ENCODE measurements around the gene EPHB2.
"Not testable (repeated sequence)": the region's sequence is repeated elsewhere in the genome, so short reads cannot be mapped to it uniquely, and the experiment has no call there.

Gene EPHB2

DNA sequence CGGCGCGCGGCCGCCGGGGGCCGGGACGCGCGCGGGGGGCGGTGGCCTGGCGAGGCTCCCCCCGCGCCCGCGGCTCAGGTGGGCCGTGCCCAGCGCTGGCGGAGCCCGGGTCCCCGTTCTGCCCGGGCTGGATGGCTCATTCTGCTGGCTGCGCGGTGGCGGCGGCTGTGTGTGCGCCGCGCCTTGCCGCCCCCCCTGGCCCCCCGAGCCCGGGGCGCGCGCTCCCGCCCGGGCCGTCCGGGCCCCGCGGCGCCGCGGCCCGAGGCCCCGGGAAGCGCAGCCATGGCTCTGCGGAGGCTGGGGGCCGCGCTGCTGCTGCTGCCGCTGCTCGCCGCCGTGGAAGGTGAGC is at the start of gene EPHB2:
Gene EPHB2 (plus strand): TSS at position 139 of the 349 bp plus-strand sequence. CDS start 144 bp downstream, at position 283.
- DNase-seq, result peak in 1 of 2 experiments; percentile 8

DNA sequence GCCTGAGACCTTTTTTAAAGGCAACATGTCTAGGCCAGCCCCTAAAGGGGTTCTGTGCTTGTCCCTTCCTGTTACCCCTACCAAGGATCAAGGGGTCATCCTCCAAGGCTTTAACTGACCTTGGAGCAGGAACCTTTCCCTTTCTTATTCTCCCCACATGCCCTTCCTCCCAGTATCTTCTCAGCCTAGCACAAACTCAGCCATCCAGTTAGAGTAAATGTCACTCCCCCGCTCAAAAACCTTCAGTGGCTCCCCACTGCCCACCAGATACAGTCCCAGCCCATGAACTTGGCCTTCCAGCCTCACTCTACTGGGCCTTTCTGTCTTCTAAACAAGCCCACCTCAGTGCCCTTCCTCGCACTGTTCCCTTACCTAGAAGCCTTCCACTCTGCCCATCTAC is 48.8 kb upstream of the EPHB2 start:
- no peak for DNase-seq

DNA sequence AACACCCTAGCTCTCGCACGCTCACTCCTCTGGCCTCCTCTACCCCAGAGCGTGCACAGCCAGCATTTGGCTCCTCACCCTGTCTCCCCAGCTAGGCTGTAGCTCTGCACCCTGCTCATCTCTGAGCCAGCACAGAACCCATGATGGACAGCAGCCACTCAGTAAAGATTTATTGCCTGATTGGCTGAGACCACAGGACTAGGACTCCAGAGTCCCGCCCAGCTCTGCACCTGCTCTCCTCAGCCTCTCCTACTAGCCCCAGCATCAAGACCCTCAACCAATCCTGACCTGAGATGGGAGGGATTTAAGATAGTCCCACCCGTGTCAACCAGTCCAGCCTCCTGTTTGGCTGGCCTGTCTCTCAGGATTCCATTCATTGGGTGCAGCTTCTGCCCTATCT is 48.3 kb upstream of the EPHB2 start:
- no peak for DNase-seq

DNA sequence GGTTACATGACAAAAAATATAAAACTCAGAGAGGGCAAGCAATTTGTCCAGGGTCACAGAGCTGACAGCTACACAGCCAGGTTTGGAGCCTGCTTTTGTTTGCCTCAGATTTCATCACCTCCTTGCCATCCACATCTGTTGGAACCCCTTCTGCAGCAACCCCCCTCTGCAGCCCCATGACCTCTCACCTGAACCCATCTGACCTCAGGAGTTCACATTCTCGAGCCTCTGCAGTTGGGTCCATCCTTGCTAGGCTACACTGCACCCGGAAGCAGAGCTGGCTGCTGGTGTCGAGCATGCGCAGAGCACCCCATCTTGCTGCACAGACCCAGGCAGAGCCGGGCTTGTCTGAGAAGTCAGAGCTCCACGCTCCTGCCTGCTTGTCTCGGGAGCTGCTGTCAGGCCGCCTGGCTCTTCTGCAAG is 47.6 kb upstream of the EPHB2 start:
- no peak for DNase-seq

GRCh38 chr1:22665752-22666151 is 44.9 kb upstream of the EPHB2 start:
- no peak for DNase-seq

DNA sequence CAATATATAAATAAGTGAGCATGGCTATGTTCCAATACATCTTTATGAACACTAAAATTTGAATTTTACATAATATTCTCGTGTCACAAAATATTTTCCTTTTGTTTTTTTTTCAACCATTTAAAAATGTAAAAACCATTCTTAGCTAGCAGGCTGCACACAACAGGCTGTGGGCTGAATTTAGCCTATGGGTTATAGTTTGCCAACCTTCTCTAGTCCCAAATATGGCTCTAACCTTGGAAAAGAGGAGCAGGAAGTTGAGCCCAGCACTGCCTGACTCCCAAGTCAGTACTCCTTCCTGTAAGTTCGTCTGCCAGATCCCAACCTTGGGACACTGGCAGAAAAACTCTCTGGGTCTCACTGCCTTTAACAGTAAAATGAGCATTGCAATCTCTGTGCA is 44.2 kb upstream of the EPHB2 start:
- DNase-seq, result no peak

- not testable (repeated sequence) for DNase-seq
Measured at GRCh38 chr1:22668840-22669239, 41.8 kb upstream of the EPHB2 start.

GRCh38 chr1:22670352-22670975 is 40.2 kb upstream of the EPHB2 start:
- DNase-seq, result no peak

DNA sequence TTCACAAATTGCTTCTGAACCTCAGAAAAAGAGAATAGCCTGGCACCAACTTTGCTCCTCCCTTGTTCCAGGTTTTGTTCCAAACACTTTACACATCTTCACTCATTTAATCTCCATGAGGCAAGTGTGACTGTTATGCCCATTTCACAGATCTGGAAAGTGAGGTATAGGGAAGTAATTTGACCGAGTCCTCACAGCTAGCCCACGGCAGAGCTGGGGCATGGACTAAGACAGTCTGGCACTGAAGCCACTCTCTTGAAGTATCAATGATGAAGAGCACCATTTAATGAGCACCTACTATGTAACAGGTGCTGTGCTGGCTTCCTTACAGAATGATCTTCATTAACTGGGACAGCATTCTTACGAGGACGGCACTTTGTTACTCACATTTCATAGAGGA is 38.6 kb upstream of the EPHB2 start:
- DNase-seq, result no peak

DNA sequence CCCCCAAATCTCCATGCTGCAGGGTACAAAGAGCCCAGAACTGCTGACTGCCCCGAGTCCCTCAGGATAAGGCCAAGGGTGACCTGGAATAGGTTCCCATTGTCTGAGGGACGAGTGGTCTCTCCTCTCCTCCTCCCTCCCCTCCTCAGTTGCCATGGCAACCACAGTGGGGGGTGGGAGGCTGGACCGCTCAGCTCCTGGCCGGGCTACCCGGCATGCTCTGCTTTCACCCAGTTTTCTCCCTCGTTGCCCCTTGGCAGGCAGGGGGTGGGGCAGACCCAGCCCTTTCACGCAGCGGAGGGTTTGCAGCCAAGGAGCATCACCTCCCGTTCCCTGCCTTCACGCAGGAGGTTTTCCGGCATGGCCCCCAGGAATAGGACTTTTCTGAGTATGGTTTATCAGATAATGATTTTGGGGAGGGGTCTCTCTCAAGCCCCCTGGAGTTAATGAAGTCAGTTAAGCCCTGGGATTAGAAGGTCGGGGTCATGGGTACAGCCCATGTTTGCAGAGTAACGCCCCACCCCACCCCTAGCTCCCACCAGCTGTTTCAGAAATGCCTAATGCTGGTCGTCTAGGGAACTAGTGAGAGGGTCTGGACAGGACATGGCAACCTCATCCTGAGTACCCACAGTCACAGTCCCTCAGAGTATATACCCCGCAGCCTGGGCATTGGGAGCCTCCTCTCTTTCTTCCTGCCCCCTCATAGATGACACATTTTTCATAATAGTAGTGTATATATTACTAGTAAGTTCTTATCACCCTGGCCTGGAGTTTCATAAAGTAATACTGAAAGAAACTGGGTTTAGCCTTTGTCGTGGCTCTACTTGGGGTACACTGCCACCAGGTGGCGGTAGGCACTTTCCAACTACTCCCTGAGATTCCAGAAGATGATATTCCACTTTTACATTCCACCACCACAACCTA is 36.9 kb upstream of the EPHB2 start:
- peak; percentile 27 to 59 for DNase-seq

DNA sequence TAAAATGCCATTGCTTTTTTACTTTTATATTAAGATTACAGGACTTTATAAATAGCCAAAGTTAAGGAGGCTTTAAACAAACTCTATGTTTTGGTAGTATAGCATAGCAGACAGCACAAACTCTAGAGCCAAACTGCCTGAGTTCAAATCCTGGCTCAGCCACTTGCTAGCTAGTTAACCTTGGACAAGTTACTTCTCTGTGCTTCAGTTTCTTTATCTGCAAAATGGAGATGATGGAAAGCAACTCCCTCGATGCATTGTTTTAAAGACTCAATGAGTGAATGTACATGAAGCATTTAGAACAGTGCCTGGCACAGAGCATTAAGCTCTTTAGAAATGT is 36.3 kb upstream of the EPHB2 start:
- no peak for DNase-seq

- DNase-seq, result not testable (repeated sequence)
Measured at GRCh38 chr1:22676151-22676550, 34.5 kb upstream of the EPHB2 start.

- no peak for DNase-seq
Measured at GRCh38 chr1:22676916-22677583, 33.6 kb upstream of the EPHB2 start.

- no peak for DNase-seq
Measured at GRCh38 chr1:22677931-22678896, 32.4 kb upstream of the EPHB2 start.

- DNase-seq, result no peak
Measured at GRCh38 chr1:22680726-22681125, 29.9 kb upstream of the EPHB2 start.

DNA sequence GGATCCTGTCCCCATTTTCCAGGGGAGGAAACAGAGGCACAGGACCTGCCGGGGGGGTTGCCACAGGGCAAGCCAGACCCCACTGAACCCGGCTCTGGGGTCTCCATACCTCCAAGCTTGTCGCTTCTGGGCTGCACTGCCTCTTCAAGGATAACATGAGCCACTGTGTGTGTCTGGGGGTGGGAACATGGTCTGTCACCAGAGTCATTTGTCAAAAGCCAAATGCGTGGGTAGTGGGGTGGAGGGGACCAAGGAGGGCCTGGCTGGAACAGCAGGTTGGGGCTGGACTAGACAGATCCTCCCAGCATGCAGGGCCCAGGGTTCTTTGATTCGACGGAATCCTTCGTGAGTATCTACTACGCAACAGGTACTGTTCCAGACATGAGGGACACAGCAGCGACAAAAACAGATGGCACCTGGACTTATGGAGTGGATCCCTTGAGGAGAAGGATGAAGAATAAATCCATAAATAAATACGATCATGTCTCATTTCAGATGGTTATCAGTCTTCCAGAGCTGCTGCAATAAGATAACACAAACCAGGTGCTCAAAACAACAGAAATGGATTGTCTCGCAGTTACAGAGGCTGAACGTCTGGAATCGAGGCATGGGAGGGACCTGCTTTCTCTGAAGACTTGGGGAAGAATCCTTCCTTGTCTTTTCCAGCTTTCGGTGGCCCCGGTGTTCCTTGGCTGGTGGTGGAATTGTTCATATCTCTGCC is 28.9 kb upstream of the EPHB2 start:
- DNase-seq, result no peak

- DNase-seq, result no peak
Measured at GRCh38 chr1:22683547-22683946, 27.1 kb upstream of the EPHB2 start.

GRCh38 chr1:22685591-22686059 is 25.0 kb upstream of the EPHB2 start:
- DNase-seq, result no peak

- DNase-seq, result no peak
Measured at GRCh38 chr1:22687191-22687590, 23.4 kb upstream of the EPHB2 start.

- DNase-seq, result no peak
Measured at GRCh38 chr1:22688466-22688865, 22.2 kb upstream of the EPHB2 start.

DNA sequence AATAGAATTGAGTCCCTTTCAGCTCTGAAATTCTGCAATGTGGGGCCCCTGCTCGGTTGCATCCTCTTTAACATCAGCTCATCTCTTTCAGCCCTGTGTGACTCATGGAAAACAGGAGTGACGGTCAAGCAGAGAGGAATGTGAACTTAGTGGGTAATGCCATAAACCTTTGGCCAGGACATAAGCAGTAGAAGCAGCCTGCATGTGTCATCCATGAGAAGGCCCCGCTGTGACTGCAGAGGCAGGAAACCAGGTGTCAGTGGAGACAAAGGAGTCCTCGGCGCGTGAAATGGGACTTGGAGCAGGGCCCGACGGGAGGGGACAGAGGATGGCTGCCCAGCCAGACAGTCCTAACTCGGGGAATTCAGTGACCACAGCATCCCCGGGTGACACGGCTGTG is 21.1 kb upstream of the EPHB2 start:
- DNase-seq, result no peak

All from Kasumi-1 (cell line).